Heart left ventricle (tissue), 16 donors: Measurements from ENCODE around the gene SFXN4. TPM values are rescaled to one million over a fixed set of nuclear protein-coding genes. Genes with fewer than 3 reads are reported as not detected.
A peak's percentile ranks its signal among the peaks of the same experiment; 100 is the strongest.
"Not testable (repeated sequence)": the region's sequence is repeated elsewhere in the genome, so short reads cannot be mapped to it uniquely, and the experiment has no call there.

ENCODE experiments used
- ATAC-seq, 4 donors: fragments of 200-7000 bp; cut with Tn5 transposase; one replicate each; pipeline ENCODE4 v1.9.1; 2020 to 2022; ENCODE audit warnings: moderate library complexity in 4 of 4, mild to moderate bottlenecking in 3 of 4, moderate number of reproducible peaks in 1 of 4
- DNase-seq, 5 donors: peaks; one replicate each; pipeline ENCODE4 v3.0.0-alpha.2; 2020
- H3K27ac ChIP-seq, 12 donors: fragments of 200-600 bp; sonication (generic) in 4 of 12; one replicate each; pipeline versions ENCODE4 v1.5.0 to v1.8.0; 2016 to 2022; ENCODE audit warnings: mild to moderate bottlenecking in 2 of 12
- H3K27me3 ChIP-seq, 9 donors: fragments of 200-600 bp; sonication (generic) in 2 of 9; one replicate each; pipeline versions ENCODE4 v1.5.1 to v1.8.0; 2016 to 2022; ENCODE audit warnings: mild to moderate bottlenecking in 3 of 9
- H3K36me3 ChIP-seq, 9 donors: fragments of 200-600 bp; sonication (generic) in 2 of 9; one replicate each; pipeline versions ENCODE4 v1.5.0 to v1.8.0; 2018 to 2022; ENCODE audit warnings: mild to moderate bottlenecking in 2 of 9
- H3K4me1 ChIP-seq, 12 donors: fragments of 200-600 bp; sonication (generic) in 4 of 12; one replicate each; pipeline versions ENCODE4 v1.5.0 to v1.8.0; 2016 to 2022; ENCODE audit warnings: mild to moderate bottlenecking in 3 of 12
- H3K4me3 ChIP-seq, 12 donors: fragments of 200-600 bp; sonication (generic) in 4 of 12; one replicate each; pipeline versions ENCODE4 v1.5.0 to v1.8.0; 2017 to 2022; ENCODE audit warnings: mild to moderate bottlenecking in 9 of 12, moderate library complexity in 4 of 12
- H3K9me3 ChIP-seq, 12 donors: fragments of 200-600 bp; sonication (generic) in 4 of 12; one replicate each; pipeline versions ENCODE4 v1.5.0 to v1.8.0; 2016 to 2022; ENCODE audit warnings: mild to moderate bottlenecking in 1 of 12
- CTCF ChIP-seq, 12 donors: fragments of 200-600 bp; sonication (generic) in 4 of 12; IDR thresholded peaks; one replicate each; pipeline versions ENCODE4 v1.5.0 to v1.8.0; 2018 to 2022; ENCODE audit warnings: antibody characterized with exemption in 12 of 12, mild to moderate bottlenecking in 5 of 12
- POLR2A ChIP-seq, 2 donors: fragments of 450-650 bp; IDR thresholded peaks; one replicate each; pipeline ENCODE4 v1.6.1; 2017; ENCODE audit warnings: antibody characterized with exemption in 2 of 2, mild to moderate bottlenecking in 2 of 2, moderate library complexity in 2 of 2
- WGBS, 4 donors: extraction: QIAGEN DNeasy Blood & Tissue Kit in 2 of 4; methylation state at CpG; one replicate each; pipeline versions ENCODE4 v1.1.5 to v1.1.7; 2013 to 2018; 5-methylcytosine and 5-hydroxymethylcytosine counted together
- intact Hi-C, 10 donors: fragments of 100-400 bp; cut with DNase I; formaldehyde crosslinking; loops; one replicate each; pipeline versions ENCODE4 v1.11.1 to v1.14.2; 2022
- polyA plus RNA-seq, 2 donors: library from polyadenylated mRNA; stranded (reverse); fragments of 200-250 nt; gene quantifications; one replicate each; pipeline ENCODE4 v1.2.3, GENCODE V29; 2013
- total RNA-seq, 9 donors: library from RNA; depleted of rRNA in 2 of 9; stranded (reverse); fragments of >200 nt in 2 of 9; fragmentation: NEBNext Ultra II Directional in 3 of 9; extraction: Animal tissue kit (Norgen Biotek cat#: 25700) in 3 of 9; gene quantifications; one replicate each; pipeline versions ENCODE4 v1.1.0 to v1.2.4, GENCODE V29; 2016 to 2023
- donor health status: ischemic (EF 13 %, LVEDD 7.1; RV severe dilation, severe dysfunction).
- donor health status: healthy with polysubstance abuse.
- donor health status: DM: no; HTN: yes; CAD: no.
- donor health status: DM: no; HTN: no; CAD: no.
- donor health status: ischemic (EF 25% LVEDD 6.9; RV normal size, moderate dysfunction).
- donor health status: ischemic (EF 25% LVEDD 5.7; RV mildly dilated, moderate dysfunction).
- donor health status: healthy.
- donor health status: DM: yes; HTN: yes; CAD: no.
- donor health status: ischemic (EF 35%, LVEDD 5.7; RV mildly dilated, moderate dysfunction).
- donor health status: nonischemic (EF 11% LVEDD 7.7; RV severe dilation, severe dysfunction).
- donor health status: DM: yes; HTN: yes; CAD: no.
- donor health status: PGD.
- donor health status: ischemic (EF 29% LVEDD 5.4; RV normal size, mild dysfunction).
- donor health status: nonischemic (EF 23%, LVEDD 6.1; RV moderate dilation, normal function).

The SFXN4 gene
- total and polyA plus RNA-seq, 11 donors, result 33.2 to 68.5 (median 42.8) TPM

GRCh38 chr10:119139464-119140067 is 25.9 kb downstream of the SFXN4 start:
- H3K36me3 ChIP-seq, result peaks cover 0 to 52% (median 23%) of the 10 kb centered on the region in 9 donors
- WGBS, 4 donors, result 81 to 90% (median 83%) methylated on average over 13 of the region's 13 CpGs

GRCh38 chr10:119138346-119139306 is 26.9 kb downstream of the SFXN4 start:
- H3K4me1 ChIP-seq, result peaks cover 0 to 34% (median 0%) of the 10 kb centered on the region in 12 donors
- ATAC-seq, result peak in 2 of 4 donors; percentile 9 to 20
- no peak overlapping the region for H3K4me3 ChIP-seq
- 89 to 96% (median 91%) methylated on average over 16 of the region's 16 CpGs for WGBS, 4 donors
- no peak overlapping the region for H3K27ac ChIP-seq
- H3K36me3 ChIP-seq, result peaks cover 0 to 55% (median 29%) of the 10 kb centered on the region in 9 donors
- no peak for DNase-seq
- no peaks in the 10 kb centered on the region for H3K9me3 ChIP-seq
- no peaks in the 10 kb centered on the region for H3K27me3 ChIP-seq
- intact Hi-C loops, result no loop called here
- TF ChIP-seq POLR2A (IDR thresholded peaks at IDR 0.05) (no peak), CTCF (IDR thresholded peaks at IDR 0.05) (no peak)

More at GRCh38 chr10:119139464-119140067, 25.9 kb downstream of the SFXN4 start:
- ATAC-seq (peak; percentile 44 to 69 (median 60)), DNase-seq (peak in 1 of 5 donors; percentile 41)
- intact Hi-C loops, result no loop called here
- H3K4me3 ChIP-seq, result no peak overlapping the region
- TF ChIP-seq POLR2A (IDR thresholded peaks at IDR 0.05), result no peak
- TF ChIP-seq CTCF (IDR thresholded peaks at IDR 0.05), result peak in 10 of 12 donors; percentile 11 to 47 (median 34)
- H3K27me3 ChIP-seq, result no peaks in the 10 kb centered on the region
- no peak overlapping the region for H3K27ac ChIP-seq
- peaks cover 0 to 25% (median 0%) of the 10 kb centered on the region in 12 donors for H3K4me1 ChIP-seq
- no peaks in the 10 kb centered on the region for H3K9me3 ChIP-seq

- DNase-seq, H3K4me3 ChIP-seq, H3K27ac ChIP-seq, intact Hi-C loops, ATAC-seq, H3K9me3 ChIP-seq, H3K27me3 ChIP-seq: not testable (repeated sequence)
- Histone ChIP-seq H3K4me1 (peaks cover 0 to 41% (median 0%) of the 10 kb centered on the region in 12 donors), H3K36me3 (peaks cover 0 to 56% (median 37%) of the 10 kb centered on the region in 9 donors)
- WGBS, 4 donors, result 75 to 86% (median 82%) methylated on average over 8 of the region's 8 CpGs
Observed at GRCh38 chr10:119137878-119138277, 27.6 kb downstream of the SFXN4 start.

GRCh38 chr10:119136084-119136483 is 29.4 kb downstream of the SFXN4 start:
- H3K4me1 ChIP-seq, result peaks cover 0 to 59% (median 0%) of the 10 kb centered on the region in 12 donors
- WGBS, 4 donors, result 86 to 92% (median 89%) methylated on average over 7 of the region's 7 CpGs
- no peaks in the 10 kb centered on the region for H3K27me3 ChIP-seq
- H3K9me3 ChIP-seq, result no peaks in the 10 kb centered on the region
- ATAC-seq, result no peak
- H3K36me3 ChIP-seq, result peaks cover 0 to 54% (median 39%) of the 10 kb centered on the region in 9 donors
- intact Hi-C loops, result no loop called here
- no peak overlapping the region for H3K4me3 ChIP-seq
- DNase-seq, result no peak
- peak overlapping the region in 3 of 12 donors; percentile 6 to 96 (median 34) for H3K27ac ChIP-seq
- no peak for TF ChIP-seq CTCF (IDR thresholded peaks at IDR 0.05)
- TF ChIP-seq POLR2A (IDR thresholded peaks at IDR 0.05), result no peak
